DOHH2 (cell line): ENCODE data around the gene ZNF266.

Experiments
- EZH2phosphoT487 ChIP-seq: fragments of 200-600 bp; sonication (generic); IDR thresholded peaks from 2 replicates; pipeline ENCODE4 v1.6.1; 2017; ENCODE audit warnings: borderline replicate concordance, mild to moderate bottlenecking, antibody characterized with exemption, low read length, moderate library complexity, mixed read lengths
- TF ChIP-seq, protein P1 (sequence below): fragments of 200-600 bp; sonication (generic); IDR thresholded peaks from one replicate; pipeline ENCODE4 v1.5.1; 2014; ENCODE audit warnings: antibody characterized with exemption, mild to moderate bottlenecking, low read depth, low read length; ENCODE audit not compliant: poor library complexity, severe bottlenecking

DNA sequence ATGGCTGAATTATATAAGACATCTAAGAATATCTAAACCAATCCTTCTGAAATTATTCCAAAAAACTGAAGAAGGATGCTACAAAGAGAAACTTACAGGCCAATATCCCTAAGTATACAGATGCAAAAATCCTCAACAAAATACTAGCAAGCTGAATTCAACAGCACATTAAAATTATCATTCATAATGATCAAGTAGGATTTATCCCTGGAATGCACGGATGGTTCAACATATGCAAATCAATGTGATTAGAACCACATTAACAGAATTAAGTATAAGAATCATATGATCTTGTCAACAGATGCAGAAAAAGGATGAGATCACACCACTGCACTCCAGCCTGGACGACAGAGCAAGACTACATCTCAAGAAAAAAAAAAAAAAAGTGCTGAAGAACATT is 49.8 kb upstream of the ZNF266 start:
- TF ChIP-seq, protein P1, sequence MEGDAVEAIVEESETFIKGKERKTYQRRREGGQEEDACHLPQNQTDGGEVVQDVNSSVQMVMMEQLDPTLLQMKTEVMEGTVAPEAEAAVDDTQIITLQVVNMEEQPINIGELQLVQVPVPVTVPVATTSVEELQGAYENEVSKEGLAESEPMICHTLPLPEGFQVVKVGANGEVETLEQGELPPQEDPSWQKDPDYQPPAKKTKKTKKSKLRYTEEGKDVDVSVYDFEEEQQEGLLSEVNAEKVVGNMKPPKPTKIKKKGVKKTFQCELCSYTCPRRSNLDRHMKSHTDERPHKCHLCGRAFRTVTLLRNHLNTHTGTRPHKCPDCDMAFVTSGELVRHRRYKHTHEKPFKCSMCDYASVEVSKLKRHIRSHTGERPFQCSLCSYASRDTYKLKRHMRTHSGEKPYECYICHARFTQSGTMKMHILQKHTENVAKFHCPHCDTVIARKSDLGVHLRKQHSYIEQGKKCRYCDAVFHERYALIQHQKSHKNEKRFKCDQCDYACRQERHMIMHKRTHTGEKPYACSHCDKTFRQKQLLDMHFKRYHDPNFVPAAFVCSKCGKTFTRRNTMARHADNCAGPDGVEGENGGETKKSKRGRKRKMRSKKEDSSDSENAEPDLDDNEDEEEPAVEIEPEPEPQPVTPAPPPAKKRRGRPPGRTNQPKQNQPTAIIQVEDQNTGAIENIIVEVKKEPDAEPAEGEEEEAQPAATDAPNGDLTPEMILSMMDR = no peak
- TF ChIP-seq EZH2phosphoT487 = no peak
